Heart left ventricle (tissue), 16 donors: ENCODE data around the gene CCNB2. TPM values are rescaled to one million over a fixed set of nuclear protein-coding genes. Genes with fewer than 3 reads are reported as not detected.

Experiments used
- ATAC-seq, 4 donors: fragments of 200-7000 bp; cut with Tn5 transposase; one replicate each; pipeline ENCODE4 v1.9.1; 2020 to 2022; ENCODE audit warnings: moderate library complexity in 4 of 4, mild to moderate bottlenecking in 3 of 4, moderate number of reproducible peaks in 1 of 4
- DNase-seq, 5 donors: peaks; one replicate each; pipeline ENCODE4 v3.0.0-alpha.2; 2020
- H3K27ac ChIP-seq, 12 donors: fragments of 200-600 bp; sonication (generic) in 4 of 12; one replicate each; pipeline versions ENCODE4 v1.5.0 to v1.8.0; 2016 to 2022; ENCODE audit warnings: mild to moderate bottlenecking in 2 of 12
- H3K27me3 ChIP-seq, 9 donors: fragments of 200-600 bp; sonication (generic) in 2 of 9; one replicate each; pipeline versions ENCODE4 v1.5.1 to v1.8.0; 2016 to 2022; ENCODE audit warnings: mild to moderate bottlenecking in 3 of 9
- H3K36me3 ChIP-seq, 9 donors: fragments of 200-600 bp; sonication (generic) in 2 of 9; one replicate each; pipeline versions ENCODE4 v1.5.0 to v1.8.0; 2018 to 2022; ENCODE audit warnings: mild to moderate bottlenecking in 2 of 9
- H3K4me1 ChIP-seq, 12 donors: fragments of 200-600 bp; sonication (generic) in 4 of 12; one replicate each; pipeline versions ENCODE4 v1.5.0 to v1.8.0; 2016 to 2022; ENCODE audit warnings: mild to moderate bottlenecking in 3 of 12
- H3K4me3 ChIP-seq, 12 donors: fragments of 200-600 bp; sonication (generic) in 4 of 12; one replicate each; pipeline versions ENCODE4 v1.5.0 to v1.8.0; 2017 to 2022; ENCODE audit warnings: mild to moderate bottlenecking in 9 of 12, moderate library complexity in 4 of 12
- H3K9me3 ChIP-seq, 12 donors: fragments of 200-600 bp; sonication (generic) in 4 of 12; one replicate each; pipeline versions ENCODE4 v1.5.0 to v1.8.0; 2016 to 2022; ENCODE audit warnings: mild to moderate bottlenecking in 1 of 12
- POLR2A ChIP-seq, 2 donors: fragments of 450-650 bp; IDR thresholded peaks; one replicate each; pipeline ENCODE4 v1.6.1; 2017; ENCODE audit warnings: antibody characterized with exemption in 2 of 2, mild to moderate bottlenecking in 2 of 2, moderate library complexity in 2 of 2
- WGBS, 4 donors: extraction: QIAGEN DNeasy Blood & Tissue Kit in 2 of 4; methylation state at CpG; one replicate each; pipeline versions ENCODE4 v1.1.5 to v1.1.7; 2013 to 2018; 5-methylcytosine and 5-hydroxymethylcytosine counted together
- intact Hi-C, 10 donors: fragments of 100-400 bp; cut with DNase I; formaldehyde crosslinking; loops; one replicate each; pipeline versions ENCODE4 v1.11.1 to v1.14.2; 2022
- microRNA counts, 2 donors: library from miRNA; unstranded; fragments of <30 nt; microRNA quantifications; one replicate each; lab custom pipeline; 2016
- microRNA-seq, 4 donors: library from miRNA; unstranded; fragments of <30 nt; microRNA quantifications; one replicate each; pipeline versions ENCODE4 to v1.2.0, GENCODE V29; 2017 to 2020
- polyA plus RNA-seq, 2 donors: library from polyadenylated mRNA; stranded (reverse); fragments of 200-250 nt; gene quantifications; one replicate each; pipeline ENCODE4 v1.2.3, GENCODE V29; 2013
- total RNA-seq, 9 donors: library from RNA; depleted of rRNA in 2 of 9; stranded (reverse); fragments of >200 nt in 2 of 9; fragmentation: NEBNext Ultra II Directional in 3 of 9; extraction: Animal tissue kit (Norgen Biotek cat#: 25700) in 3 of 9; gene quantifications; one replicate each; pipeline versions ENCODE4 v1.1.0 to v1.2.4, GENCODE V29; 2016 to 2023
- TF ChIP-seq, protein P1 (sequence below), 12 donors: fragments of 200-600 bp; sonication (generic) in 4 of 12; IDR thresholded peaks; one replicate each; pipeline versions ENCODE4 v1.5.0 to v1.8.0; 2018 to 2022; ENCODE audit warnings: antibody characterized with exemption in 12 of 12, mild to moderate bottlenecking in 5 of 12
- donor health status: ischemic (EF 13 %, LVEDD 7.1; RV severe dilation, severe dysfunction).
- donor health status: healthy with polysubstance abuse.
- donor health status: DM: no; HTN: yes; CAD: no.
- donor health status: DM: no; HTN: no; CAD: no.
- donor health status: ischemic (EF 25% LVEDD 6.9; RV normal size, moderate dysfunction).
- donor health status: ischemic (EF 25% LVEDD 5.7; RV mildly dilated, moderate dysfunction).
- donor health status: healthy.
- donor health status: DM: yes; HTN: yes; CAD: no.
- donor health status: ischemic (EF 35%, LVEDD 5.7; RV mildly dilated, moderate dysfunction).
- donor health status: nonischemic (EF 11% LVEDD 7.7; RV severe dilation, severe dysfunction).
- donor health status: DM: yes; HTN: yes; CAD: no.
- donor health status: PGD.
- donor health status: ischemic (EF 29% LVEDD 5.4; RV normal size, mild dysfunction).
- donor health status: nonischemic (EF 23%, LVEDD 6.1; RV moderate dilation, normal function).

The CCNB2 gene
- total and polyA plus RNA-seq, 11 donors, result 0.18 to 6.3 (median 0.55) TPM; not detected in 3

DNA sequence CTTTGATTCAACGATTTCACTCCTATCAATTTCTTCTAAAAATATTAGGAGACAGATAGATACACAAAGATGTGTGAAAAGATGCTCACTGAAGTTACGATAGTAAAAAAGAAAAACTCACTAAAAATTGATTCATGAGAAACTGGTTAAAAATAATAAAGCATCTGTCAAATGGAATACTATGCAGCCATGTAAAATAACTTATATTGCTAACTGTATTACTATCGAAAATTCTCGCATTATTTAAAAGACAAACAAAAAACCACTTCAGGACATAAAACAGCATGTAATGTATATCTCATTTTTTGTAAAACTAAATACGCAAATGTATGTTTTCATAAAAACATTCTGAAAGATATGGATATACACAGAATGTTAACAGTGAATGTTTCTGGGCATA is 68.2 kb downstream of the CCNB2 start:
- peaks cover 0 to 63% (median 8%) of the 10 kb centered on the region in 12 donors for H3K4me1 ChIP-seq
- H3K27me3 ChIP-seq, result no peaks in the 10 kb centered on the region
- 97 to 98% (median 97%) methylated on average over 5 of the region's 5 CpGs for WGBS, 4 donors
- intact Hi-C loops, result loop anchor here in 4 of 10 donors (5.0 to 10.0 kb wide), 3 partner anchors 242 to 322 kb away; no protein-coding TSS in a partner anchor
- no peaks in the 10 kb centered on the region for H3K9me3 ChIP-seq
- no peak for ATAC-seq
- no peak for DNase-seq
- no peak for TF ChIP-seq POLR2A (IDR thresholded peaks at IDR 0.05)
- TF ChIP-seq, protein P1, sequence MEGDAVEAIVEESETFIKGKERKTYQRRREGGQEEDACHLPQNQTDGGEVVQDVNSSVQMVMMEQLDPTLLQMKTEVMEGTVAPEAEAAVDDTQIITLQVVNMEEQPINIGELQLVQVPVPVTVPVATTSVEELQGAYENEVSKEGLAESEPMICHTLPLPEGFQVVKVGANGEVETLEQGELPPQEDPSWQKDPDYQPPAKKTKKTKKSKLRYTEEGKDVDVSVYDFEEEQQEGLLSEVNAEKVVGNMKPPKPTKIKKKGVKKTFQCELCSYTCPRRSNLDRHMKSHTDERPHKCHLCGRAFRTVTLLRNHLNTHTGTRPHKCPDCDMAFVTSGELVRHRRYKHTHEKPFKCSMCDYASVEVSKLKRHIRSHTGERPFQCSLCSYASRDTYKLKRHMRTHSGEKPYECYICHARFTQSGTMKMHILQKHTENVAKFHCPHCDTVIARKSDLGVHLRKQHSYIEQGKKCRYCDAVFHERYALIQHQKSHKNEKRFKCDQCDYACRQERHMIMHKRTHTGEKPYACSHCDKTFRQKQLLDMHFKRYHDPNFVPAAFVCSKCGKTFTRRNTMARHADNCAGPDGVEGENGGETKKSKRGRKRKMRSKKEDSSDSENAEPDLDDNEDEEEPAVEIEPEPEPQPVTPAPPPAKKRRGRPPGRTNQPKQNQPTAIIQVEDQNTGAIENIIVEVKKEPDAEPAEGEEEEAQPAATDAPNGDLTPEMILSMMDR (IDR thresholded peaks at IDR 0.05), result no peak
- H3K27ac ChIP-seq, result no peak overlapping the region
- peaks cover 0 to 47% (median 35%) of the 10 kb centered on the region in 9 donors for H3K36me3 ChIP-seq
- no peak overlapping the region for H3K4me3 ChIP-seq

DNA sequence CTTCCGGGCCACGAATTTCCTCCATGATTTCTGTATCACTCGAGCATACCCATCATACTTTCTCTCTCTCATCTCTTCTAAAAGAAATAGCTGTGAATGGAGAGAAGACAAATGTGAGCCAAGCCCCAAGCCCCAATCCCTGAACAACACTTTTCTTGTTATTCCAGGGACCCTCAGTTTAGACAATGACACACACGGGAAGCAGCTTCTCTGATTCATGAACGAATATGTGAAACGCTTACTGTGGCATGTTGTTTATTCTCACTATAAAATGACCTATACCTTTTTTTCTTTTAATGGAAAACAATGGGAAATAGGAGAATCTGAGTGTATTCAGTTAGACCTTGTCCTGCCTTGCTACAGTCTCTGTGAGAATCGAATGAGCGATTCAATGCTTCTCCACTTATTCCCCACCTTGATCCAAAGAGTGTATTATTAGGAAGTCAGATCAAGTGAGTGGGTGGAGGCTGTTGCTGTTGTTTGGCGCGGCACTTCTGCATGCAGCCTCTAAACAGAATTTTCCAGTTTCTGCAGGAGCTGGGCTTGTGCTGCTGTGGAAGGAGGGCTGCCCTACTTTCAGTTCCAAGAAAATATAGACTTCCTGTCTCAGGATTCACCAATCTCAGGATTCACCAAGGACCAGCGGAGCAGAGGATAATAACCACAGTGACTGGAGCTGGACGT is 69.3 kb downstream of the CCNB2 start:
- ATAC-seq (peak in 3 of 4 donors; percentile 14 to 28 (median 19)), DNase-seq (no peak)
- WGBS, 4 donors, result 81 to 92% (median 87%) methylated on average over 12 of the region's 12 CpGs
- Histone ChIP-seq H3K4me1 (peaks cover 0 to 62% (median 8%) of the 10 kb centered on the region in 12 donors), H3K4me3 (no peak overlapping the region), H3K27me3 (no peaks in the 10 kb centered on the region), H3K36me3 (peaks cover 0 to 56% (median 42%) of the 10 kb centered on the region in 9 donors), H3K27ac (peak overlapping the region in 3 of 12 donors; percentile 27 to 89 (median 41)), H3K9me3 (no peaks in the 10 kb centered on the region)
- TF ChIP-seq, protein P1 (IDR thresholded peaks at IDR 0.05), result no peak
- no peak for TF ChIP-seq POLR2A (IDR thresholded peaks at IDR 0.05)
- intact Hi-C loops, result loop anchor here in 7 of 10 donors (2.0 to 10.0 kb wide), 4 partner anchors 241 to 321 kb away; no protein-coding TSS in a partner anchor

MicroRNA genes within 50 kb of the gene (microRNA counts, 767-probe panel; counts per million panel counts)
- microRNA hsa-miR-2116-5p (lab: Ali Mortazavi, UCI), result 0 counts per million in 2 donors

Small RNAs within 50 kb of the gene (microRNA-seq; reads per million reads assigned to microRNA genes)
- 2.3 to 4.0 (median 3.1) reads per million in 4 donors for gene MIR2116

Other genes starting within 250 kb of the CCNB2 start
- 10 to 100 TPM; 42.0 to 68.2 (median 48.1) TPM for gene SLTM, start 171.5 kb upstream of the CCNB2 start, total RNA-seq
- gene SLTM, start 171.5 kb upstream of the CCNB2 start, polyA plus RNA-seq, result 10 to 100 TPM; 41.9 to 51.7 TPM
- gene RNF111, start 117.5 kb upstream of the CCNB2 start, total RNA-seq, result 10 to 100 TPM; 11.1 to 29.1 (median 22.2) TPM
- 10 to 100 TPM in 1 of 2 donors, 1 to 10 TPM in 1; 5.9 to 11.0 TPM for gene RNF111, start 117.5 kb upstream of the CCNB2 start, polyA plus RNA-seq
- not detected for gene LDHAL6B, start 101.7 kb downstream of the CCNB2 start, total RNA-seq
- gene LDHAL6B, start 101.7 kb downstream of the CCNB2 start, polyA plus RNA-seq, result not detected